Stimulated activated CD4-positive, alpha-beta T cell treated with anti-CD3 and anti-CD28 coated beads, Interleukin-15, amount 100 ng/mL, for 24 hours (primary cell): ENCODE data around the gene PITX1.

Source experiments
- DNase-seq: peaks from one replicate; pipeline ENCODE4 v3.0.0-alpha.2; 2020

The PITX1 gene

DNA sequence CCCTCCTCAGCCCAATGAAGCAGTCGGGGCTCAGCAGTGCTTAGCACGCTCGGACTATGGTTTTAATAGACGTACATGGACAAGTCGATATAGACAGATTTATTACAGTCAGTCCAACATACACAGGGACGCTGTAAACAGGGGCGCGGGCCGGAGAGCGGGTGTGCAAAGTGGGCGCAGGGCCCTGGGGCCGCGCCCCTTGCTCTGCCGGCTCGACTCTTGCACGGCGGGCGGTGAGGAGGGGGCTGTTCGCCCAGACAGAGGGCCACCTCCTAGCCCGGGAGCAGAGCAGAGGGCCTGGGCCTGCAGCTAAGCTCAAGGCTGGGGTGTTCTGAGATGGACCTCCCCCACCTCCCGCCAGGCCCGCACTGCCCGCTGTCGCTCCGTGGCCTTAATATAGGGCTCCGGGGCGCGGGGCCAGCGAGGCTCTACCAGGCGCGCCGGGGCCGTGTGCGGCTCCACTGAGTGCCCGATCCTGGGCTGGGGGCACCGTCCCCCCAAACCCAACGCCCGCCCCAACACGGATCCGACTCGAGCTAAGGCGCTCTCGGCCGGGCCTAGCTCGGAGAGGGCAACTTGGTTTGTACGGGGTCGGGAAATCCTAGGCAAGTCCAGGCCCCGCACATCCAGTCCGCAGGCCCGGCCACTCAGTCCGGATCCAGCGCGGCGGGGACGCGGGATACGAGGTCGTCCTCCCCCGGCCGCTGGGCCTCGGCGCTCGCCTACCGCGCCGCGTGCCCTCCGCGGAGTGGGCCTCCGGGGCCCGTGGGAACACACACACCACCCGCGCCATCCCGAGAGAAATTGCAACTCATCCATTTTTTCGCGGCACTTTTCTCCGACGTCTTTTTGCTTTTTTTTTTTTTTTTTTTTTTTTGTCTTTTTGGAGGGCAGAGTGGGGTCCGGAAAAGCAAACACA, 6.1 kb downstream of the PITX1 start:
- DNase-seq: peak; percentile 5

DNA sequence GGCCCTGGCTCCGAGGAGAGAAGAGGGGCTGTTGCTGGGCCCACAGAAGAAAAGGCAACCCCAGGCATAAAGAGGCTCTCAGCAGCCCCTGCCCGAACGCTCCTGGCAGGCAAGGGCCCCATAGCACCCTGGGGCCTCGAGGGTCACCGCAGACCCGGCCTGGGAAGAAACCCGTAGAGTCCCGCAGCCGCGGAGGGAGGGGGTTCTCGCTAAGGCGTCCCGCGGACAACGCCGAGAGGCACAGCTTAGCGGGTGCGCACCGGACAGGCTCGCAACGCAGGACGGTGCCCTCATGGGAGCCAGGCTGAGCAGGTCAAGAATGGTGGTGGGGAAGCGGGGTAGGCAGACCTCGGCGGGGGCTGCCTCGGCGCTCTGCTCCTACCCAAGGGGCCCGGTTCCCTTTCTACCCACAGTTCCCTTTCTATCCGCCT, 6.7 kb downstream of the PITX1 start:
- DNase-seq: no peak

DNA sequence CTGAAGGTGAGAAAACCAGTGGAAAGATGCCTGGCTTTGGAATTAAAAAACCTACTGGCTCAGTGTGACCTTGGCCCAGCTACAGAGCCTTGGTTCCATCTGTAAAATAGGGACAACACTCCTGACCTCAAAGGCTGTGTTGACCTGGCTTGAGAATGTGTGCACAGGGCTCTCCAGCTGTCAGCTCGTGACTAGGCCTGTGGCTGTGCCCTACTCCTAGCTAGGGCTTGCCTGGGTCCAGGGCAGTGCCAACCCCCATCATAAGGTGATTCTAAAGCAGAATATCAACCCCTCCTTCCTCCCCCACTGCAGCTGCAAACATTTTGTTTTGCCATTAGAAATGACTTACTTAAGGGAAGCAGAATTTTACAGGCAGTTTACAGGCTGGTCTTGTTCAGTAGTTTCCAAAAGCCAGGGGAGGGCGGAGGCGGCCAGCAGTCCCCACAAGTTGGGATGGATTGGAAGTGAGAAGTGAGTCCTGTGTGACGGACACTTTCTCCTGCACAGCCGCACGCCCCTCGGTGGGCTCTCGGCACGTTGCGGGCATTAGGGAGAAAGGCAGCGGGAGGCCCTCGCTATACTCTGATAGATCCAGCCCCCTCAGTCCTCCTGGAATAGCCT, 7.3 kb downstream of the PITX1 start:
- no peak for DNase-seq

DNA sequence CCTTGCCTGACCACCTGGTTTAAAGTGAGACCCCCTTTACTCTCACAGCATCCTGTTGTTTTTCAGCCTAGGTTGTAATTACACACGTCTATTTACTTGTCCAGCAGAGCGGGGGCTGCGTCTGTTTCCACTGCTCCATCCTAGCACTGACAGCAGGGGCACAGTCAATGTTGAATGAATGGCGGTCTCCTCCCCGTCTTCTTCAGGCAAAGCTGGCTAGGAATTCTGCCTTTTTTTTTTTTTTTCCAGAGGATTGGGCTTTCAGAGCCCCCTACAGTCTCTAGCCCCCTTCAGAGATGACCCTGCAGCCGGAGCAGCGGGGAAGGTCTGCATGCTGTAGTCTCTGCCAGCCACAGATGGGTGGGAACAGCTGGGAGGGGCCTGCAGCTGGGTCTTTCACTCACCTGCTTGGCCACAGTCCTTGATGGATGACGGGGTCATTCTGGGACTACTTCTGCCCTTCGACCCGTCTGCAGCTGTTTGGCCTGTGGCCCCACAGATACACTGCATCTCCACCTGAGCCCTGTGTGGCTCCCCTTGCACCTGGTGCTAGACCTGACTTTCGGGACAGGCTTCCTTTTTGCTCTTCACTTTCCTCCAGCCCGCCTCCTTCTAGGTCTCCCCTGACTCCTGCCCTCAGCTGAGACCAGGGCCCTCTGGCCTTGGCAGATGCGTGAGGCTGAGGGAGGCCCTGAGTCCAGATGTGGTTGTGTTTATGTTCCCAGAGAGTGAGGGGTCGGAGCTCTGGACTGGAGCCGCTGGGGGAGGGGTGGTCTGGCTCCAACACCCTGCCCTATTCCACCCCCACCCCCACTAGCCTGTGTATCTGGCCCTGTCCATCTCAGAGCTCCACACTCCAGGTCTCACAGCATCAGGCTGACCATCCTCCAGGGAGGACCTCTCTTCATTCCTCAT, 8.0 kb downstream of the PITX1 start:
- DNase-seq: no peak

DNA sequence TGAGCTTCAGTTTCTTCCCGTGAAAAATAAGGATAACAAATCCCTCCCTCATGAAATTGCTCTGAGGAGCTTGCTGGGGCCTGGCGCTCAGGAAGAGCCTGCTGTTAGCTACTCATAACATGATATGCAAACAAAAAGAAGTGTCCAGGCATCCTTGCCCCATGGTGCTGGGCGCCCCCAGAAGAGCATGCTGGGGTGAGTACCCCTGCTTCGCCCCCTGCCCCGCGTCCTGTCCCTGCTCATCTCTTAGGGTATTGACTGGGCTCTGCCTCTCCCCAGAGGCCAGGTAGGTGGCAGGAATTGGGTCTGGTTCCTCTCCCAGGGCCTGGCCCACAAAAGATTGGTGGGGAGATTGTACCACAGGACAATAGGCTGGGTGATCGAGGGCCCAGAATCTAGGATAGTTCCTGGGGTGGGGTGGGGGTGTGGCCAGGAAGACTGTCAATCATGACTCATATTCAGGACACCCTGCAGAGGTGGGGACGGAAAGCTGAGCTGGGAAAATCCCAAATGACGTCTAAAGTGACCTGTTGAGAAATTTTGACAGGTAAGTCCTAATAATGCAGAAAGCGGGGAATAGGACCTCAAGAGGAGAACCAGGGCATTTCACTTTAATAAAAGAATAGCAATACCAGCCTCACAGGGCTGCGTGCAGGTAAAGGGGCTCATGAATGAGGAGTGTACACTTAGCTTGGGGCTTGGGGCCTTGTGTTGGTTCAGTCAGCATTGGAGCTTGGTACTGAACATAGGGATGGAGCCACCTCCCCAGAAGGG, 8.9 kb downstream of the PITX1 start:
- no peak for DNase-seq

DNA sequence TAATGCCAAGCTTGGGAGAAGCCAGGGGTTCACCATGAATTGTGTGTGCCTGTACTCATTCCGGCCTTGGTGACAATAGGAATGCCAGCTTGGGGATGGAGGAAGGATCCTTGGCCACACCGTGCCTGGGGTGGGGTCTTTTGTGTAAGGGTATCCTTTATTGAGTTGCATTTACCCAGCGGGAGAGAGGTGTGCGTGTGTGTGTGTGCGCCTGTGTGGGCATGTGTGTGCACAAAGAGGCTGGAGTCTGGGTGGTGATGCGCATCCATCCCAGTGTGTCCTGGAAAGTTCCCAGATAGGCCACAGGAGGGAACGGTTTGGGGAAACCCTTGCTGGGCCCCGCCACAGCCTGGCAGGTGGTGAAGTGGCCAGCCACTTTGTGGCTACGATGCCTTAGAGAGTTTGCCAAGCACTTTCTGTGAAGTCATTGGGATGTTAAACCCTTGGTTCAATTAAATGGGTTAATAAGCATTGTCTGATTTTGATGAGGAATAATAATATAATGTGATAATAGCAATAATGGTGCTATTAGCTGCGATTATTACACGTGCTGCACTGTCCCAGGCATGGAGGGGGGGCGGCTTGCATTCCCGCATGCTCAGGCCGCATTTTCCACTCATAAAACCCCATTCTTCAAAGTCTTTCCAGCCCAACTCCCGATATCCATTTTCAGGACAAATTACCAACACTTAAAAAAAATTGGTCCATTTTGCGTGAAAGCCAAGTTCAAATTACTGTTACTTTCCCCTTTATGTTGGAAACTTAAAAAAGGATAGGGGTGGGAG, 13.7 kb downstream of the PITX1 start:
- DNase-seq: no peak

DNA sequence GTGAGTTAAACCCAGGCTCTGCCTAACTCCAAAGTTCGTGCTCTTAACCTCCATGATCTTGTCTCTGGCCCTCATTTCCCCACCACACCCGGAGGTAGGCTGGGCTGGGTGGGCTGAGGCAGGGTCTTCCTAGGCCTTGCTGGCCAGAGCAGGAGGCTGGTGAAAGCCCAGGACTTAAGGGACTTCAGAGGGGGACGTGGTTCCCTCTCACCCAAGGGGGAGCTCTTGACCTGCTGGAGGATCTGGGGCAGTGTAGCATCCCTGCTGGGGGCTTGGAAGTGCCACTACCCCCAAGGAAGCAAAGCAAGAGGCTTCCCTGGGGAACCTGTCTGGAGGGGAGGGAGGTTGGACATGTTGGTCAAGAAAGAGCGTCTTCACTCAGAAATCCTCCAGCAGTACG, 14.7 kb downstream of the PITX1 start:
- DNase-seq: no peak

DNA sequence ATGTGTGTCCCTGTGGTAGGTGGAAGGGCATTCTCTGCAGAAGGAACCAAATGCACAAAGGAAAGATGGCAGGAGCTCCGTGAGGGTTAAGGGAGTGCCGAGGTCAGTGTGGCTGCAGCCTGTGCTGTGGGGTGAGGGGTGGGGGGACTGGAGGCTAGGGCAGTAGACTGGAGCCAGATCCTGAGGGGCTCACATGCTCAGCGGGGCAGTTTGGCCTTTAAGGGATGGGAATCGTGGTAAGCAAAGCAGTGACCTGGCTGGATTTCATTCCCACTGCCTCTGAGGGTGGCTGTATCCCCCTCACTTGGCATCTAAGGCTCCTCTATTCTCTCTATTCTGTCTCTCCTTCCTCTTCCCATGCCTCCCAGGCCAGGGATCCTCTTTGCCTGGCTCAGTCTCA, 15.6 kb downstream of the PITX1 start:
- DNase-seq: no peak

DNA sequence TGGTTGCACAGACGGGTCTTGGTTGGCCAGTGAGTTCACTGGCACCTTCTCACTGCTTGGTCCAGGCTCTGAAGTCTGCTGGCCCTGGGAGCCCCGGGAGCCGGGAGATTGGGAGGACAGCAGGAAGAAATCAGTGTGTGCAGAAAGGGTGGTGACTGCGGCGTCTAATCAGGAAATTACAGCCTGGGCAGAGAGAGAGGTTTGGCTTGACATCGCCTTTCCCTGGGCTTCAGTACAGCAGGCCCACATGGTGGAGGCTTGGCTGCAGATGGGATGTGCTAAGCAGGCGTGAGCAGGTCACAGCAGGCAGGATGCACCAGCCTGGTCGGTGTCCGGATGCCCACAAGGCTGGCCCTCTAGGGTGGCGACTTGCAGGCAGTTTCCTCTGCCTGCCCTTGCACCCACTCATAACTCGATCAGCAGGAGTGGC, 17.2 kb downstream of the PITX1 start:
- DNase-seq: no peak

DNA sequence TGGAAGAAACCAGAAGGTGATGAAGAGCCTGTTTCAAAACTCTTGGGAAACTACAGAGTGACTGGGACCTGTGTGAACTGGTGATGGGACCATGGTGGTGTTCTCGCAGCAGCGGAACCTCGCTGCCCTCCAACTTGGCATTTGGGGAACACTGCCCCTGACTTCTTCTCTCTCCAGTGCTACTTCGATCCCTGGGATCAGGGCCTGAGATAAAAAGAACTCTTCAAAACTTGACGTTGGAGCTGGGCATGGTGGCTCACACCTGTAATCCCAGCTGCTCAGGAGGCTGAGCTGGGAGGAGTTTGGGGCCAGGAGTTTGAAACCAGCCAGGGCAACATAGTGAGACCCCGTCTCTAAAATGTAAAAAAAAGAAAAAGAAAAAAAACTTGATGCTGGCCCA, 18.1 kb downstream of the PITX1 start:
- no peak for DNase-seq

DNA sequence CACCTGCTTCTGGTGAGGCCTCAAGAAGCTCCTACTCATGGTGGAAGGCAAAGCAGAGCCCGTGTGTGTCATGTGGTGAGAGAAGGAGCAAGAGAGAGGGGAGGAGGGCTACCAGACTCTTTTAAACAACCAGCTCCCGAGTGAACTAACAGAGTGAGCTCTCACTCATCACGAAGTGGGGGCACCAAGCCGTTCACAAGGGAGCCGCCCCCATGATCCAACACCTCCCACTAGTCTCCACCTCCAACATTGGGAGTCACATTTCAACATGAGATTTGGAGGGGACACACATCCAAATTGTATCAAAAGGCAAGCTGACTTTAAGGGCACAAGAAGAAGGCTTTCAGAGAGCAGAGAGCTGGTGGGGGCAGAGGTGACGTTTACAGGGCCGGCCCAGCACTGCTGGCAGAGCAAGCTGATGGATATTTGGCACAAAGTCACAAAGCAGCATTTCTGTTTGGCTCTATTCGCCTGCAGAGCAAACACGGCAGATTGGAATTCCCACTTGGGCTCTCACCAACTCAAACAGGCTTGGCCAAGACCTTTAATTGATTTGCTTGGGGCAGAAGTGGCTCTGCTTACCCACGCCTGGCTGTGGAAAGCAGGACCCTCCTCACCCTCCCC, 20.0 kb downstream of the PITX1 start:
- no peak for DNase-seq

DNA sequence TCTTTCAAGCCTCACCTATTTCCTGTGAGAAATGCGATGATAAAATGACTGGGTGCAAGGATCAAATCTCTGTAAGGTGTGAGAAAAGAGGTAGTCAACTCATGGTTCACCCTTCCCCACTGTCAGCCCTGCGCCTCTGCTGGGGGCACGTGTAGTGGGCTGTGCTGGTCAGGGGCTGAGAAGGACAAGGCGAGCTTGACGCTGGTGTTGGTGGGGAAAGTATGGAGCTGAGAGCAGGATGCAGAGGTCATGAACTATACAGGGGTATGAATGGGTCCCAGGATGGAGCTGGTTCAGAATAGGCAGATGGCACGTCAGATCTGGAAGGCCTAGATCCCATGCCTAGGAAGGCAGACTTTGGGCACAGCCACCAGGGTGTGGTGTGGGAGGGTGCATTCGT, 20.6 kb downstream of the PITX1 start:
- DNase-seq: no peak

DNA sequence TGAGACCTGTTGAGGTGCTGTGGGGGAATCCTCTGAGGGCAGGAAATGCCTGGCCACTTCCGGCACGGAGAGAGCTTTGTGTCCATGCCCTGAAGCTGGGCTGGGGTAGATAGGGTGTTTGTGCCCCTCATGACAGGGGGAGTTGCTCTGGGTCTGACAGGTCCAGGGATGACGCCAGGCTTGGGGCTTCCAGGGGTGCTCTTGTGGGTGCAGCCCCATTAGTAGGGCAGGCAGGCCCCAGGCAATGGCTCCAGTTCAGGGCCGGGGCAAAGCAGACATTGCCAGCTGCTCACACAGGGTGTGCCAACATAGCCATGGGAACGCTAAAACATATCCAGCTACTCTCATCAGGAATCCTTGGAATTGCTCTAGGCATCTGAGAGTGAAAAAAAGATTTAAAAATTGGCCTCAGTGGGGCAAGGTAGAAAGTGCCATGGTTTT, 21.1 kb downstream of the PITX1 start:
- DNase-seq: no peak

DNA sequence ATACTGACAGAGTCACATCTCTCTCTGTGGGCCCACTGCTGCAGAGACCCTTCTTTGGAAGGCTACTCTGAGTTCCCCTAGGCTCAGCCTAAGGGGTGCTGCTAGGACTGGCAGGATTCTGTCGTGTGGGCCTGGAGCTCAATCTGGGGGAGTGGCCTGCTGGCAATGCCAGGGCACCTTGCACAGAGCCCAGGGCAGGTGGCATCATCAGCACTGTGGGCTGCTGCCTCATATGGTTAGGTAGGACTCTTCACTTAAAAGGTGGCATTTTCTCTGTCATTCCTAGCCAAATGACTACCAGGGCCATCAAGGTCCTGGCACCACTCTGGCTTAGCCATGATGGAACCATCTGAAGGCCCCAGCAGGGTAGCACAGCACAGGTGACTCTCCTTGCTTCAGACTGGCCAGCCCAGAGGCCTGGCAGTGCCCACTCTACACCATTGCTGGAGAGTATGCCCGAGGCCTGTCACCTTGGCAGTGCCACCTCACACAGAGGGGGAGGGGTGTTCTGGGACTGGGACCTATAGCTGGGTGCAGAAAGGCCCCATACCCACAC, 21.9 kb downstream of the PITX1 start:
- no peak for DNase-seq

DNA sequence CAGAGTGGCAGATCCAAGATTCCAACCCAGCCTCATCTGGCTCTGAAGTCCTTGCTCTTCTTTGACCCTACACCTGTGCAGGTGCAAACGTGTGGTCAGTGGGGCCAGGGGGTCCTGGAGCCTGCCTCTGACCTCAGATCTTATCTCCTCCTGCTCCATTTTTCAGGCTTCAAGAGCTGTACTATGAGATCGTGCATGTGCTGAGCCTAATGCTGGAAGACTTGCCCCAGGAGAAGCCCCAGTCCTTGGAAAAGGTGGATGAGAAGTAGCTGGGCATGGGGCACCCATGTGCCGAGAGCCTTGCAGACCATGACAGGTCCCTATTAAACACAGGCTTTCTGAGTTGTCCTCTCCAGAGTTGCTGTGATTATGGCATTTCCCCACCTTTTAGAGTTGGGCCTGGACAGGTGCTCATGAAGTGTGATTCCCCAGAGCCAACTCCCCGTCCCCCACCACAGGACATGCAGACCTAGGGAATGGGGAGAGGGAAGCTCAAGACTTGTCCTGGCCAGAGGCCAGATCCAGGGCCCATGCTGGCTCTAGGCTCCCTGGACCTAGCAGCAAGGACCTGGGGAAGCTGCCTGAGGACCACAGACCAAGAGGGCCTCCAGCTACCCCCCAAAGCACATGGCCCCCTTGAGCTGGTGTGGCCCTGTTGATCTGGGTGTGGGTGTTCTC, 22.5 kb downstream of the PITX1 start:
- DNase-seq: no peak

DNA sequence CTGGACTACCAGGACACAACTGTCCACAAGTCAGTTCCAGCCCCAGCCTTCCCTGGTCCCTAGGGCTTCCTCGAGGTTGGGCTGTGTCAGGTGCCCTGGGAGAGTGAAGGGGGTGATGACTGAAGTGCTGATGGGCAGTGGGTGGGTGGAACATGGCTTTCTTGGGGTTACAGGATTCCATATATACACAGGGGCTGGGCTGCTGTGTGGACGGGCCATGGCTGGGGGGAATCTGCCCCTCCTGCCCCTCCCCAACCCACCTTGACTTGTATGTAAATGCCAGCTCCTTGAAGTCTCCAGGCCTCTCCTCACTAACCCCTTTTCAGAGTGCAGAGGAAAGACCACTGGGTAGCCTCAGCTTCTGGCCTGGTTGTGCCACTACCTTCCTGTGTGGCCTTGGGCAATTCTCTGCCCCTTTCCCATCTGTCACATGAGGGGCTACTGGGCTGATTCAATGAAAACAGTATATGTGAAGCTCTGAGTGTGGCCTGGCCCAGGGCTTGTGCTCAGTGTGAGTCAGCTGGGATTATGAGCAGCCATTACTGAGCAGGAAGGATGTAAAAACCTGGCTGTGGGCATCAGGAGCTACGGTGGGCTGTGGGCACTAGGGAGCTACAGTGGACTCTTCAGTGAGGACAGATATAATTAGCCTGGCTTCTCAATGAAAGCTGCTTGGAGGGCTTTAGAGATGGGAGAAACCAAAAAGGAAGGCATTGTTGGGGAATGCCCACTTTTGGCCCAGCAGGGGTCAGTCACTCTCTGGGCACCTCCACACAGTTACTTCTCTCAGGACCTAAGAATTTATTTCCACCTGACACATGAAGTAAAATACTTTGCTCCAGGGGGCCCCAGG, 23.3 kb downstream of the PITX1 start:
- DNase-seq: no peak

DNA sequence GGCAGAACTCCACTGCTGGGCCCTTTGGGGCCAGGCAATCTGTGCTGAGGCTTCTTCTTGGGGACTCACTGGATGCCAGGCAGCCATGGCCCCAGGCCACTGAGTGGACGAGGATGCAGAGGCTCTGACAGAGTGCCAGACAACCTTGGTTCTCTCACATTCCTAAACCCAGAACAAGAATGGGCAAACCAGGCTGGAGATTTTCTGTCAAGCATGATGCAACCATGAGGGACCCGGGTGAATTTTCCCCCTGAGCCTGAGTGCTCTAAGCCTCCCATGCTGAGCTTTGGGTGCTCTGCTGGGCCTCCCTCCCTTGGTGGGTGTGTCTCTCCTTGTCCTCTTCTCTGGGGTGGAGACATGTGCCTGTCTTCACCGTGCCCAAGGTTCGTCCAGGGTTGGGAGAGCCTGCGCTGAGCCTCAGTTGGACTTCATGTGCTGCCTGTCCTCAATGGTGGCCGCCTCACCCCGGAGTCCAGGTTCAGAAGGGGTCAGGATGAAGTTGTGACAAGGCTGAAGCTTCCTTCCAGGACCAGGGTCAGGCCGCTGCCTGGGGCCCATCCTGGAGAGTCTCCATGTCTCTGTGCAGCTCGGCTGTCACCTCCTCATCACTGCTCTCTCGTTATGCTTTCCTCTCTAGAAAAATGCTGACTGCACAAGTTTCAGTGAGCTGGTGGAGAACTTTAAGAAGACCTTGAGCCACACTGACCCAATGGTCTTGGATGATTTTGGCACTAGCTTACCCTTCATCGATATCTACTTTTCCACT, 24.1 kb downstream of the PITX1 start:
- no peak for DNase-seq

DNA sequence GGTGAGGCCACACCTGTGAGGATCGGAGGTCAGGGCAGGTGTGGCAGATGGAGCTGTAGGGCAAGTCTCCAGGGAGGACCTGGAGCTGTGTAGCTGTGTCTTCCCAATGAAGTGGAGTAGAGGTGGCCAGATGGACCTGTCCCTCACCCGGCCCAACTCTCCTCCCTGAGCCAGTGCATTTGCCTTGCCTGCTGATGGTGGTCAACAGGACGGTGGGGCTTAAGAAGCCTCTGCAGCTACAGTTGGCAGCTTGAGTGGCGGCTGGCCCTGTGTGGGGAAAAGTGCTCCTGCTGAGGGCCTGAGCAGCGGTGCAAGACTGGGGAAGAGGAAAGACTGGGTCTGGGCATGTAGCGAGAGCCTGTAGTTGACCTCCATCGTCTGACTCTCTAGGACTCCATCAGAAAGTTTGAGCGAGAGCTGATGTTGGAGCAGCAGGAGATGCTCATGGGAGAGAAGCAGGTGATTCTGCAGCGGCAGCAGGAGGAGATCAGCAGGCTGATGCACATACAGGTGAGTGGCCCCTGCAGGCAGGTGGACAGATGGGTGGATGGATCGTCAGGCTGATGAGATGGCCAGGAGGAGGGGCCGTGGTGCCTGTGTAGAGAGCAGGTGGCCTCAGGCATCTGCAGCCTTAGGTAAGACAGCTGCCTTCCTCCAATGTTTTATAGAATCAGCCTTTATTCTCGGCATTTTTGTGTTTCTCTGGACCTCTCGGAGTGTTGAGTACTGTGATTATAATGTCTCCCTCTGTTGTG, 24.9 kb downstream of the PITX1 start:
- DNase-seq: no peak
